Endothelial cell (in vitro differentiated cells): Measurements from ENCODE around the gene MPP7. TPM values are rescaled to one million over a fixed set of nuclear protein-coding genes. Genes with fewer than 3 reads are reported as not detected.

Experiments used
- DNase-seq: peaks from one replicate; pipeline ENCODE4 v3.0.0; 2021; ENCODE audit warnings: low spot score
- H3K27ac Mint-ChIP-seq: one replicate; pipeline ENCODE4 v1.8.0; 2021; ENCODE audit warnings: mixed read lengths, inconsistent platforms; ENCODE audit not compliant: unreplicated experiment
- H3K27me3 Mint-ChIP-seq: one replicate; pipeline ENCODE4 v1.8.0; 2021; ENCODE audit warnings: mild to moderate bottlenecking, moderate library complexity, mixed read lengths, inconsistent platforms; ENCODE audit not compliant: unreplicated experiment
- H3K36me3 Mint-ChIP-seq: one replicate; pipeline ENCODE4 v1.8.0; 2021; ENCODE audit warnings: mild to moderate bottlenecking, low read depth, mixed read lengths, inconsistent platforms; ENCODE audit not compliant: unreplicated experiment
- H3K4me1 Mint-ChIP-seq: one replicate; pipeline ENCODE4 v1.8.0; 2021; ENCODE audit warnings: mild to moderate bottlenecking, mixed read lengths, inconsistent platforms; ENCODE audit not compliant: unreplicated experiment
- H3K4me3 Mint-ChIP-seq: one replicate; pipeline ENCODE4 v1.8.0; 2021; ENCODE audit warnings: mild to moderate bottlenecking, mixed read lengths, inconsistent platforms; ENCODE audit not compliant: unreplicated experiment
- H3K9me3 Mint-ChIP-seq: one replicate; pipeline ENCODE4 v1.8.0; 2021; ENCODE audit warnings: mixed read lengths, inconsistent platforms; ENCODE audit not compliant: unreplicated experiment
- total RNA-seq: library from RNA; stranded (reverse); fragmentation: NEBNext Ultra II Directional; extraction: Animal tissue kit (Norgen Biotek cat#: 25700); gene quantifications from one replicate; pipeline ENCODE4 v1.2.1, GENCODE V29; 2021; ENCODE audit not compliant: unreplicated experiment
- TF ChIP-seq, protein P1 (sequence below): fragments of 200-600 bp; sonication (generic); IDR thresholded peaks from one replicate; pipeline ENCODE4 v1.5.0; 2021; ENCODE audit warnings: antibody characterized with exemption; ENCODE audit not compliant: unreplicated experiment

The MPP7 gene
- total RNA-seq, 1 donor from 2014 or later: 1.4 TPM

DNA sequence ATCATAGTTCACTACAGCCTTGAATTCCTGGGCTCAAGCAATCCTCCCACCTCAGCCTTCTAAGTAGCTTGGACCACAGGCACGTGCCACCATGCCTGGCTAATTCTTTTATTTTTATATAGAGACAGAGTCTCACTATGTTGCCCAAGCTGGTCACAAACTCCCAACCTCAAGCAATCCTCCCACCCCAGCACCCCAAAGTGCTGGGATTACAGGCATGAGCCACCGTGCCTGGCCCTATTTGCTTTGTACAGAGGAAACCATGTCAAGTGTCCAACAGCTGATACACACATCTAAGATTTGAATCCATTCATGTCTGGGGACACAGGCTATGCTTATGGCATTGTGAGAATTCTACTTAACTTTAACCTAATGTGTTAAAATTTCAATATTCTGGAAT, 29.9 kb upstream of the MPP7 start:
- H3K4me1 Mint-ChIP-seq: peaks cover 10% of the 10 kb centered on the region
- H3K4me3 Mint-ChIP-seq: no peak overlapping the region
- no peak for DNase-seq
- no peaks in the 10 kb centered on the region for H3K36me3 Mint-ChIP-seq
- no peaks in the 10 kb centered on the region for H3K9me3 Mint-ChIP-seq
- peaks cover 3% of the 10 kb centered on the region for H3K27me3 Mint-ChIP-seq
- no peak overlapping the region for H3K27ac Mint-ChIP-seq
- TF ChIP-seq, protein P1, sequence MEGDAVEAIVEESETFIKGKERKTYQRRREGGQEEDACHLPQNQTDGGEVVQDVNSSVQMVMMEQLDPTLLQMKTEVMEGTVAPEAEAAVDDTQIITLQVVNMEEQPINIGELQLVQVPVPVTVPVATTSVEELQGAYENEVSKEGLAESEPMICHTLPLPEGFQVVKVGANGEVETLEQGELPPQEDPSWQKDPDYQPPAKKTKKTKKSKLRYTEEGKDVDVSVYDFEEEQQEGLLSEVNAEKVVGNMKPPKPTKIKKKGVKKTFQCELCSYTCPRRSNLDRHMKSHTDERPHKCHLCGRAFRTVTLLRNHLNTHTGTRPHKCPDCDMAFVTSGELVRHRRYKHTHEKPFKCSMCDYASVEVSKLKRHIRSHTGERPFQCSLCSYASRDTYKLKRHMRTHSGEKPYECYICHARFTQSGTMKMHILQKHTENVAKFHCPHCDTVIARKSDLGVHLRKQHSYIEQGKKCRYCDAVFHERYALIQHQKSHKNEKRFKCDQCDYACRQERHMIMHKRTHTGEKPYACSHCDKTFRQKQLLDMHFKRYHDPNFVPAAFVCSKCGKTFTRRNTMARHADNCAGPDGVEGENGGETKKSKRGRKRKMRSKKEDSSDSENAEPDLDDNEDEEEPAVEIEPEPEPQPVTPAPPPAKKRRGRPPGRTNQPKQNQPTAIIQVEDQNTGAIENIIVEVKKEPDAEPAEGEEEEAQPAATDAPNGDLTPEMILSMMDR: no peak

DNA sequence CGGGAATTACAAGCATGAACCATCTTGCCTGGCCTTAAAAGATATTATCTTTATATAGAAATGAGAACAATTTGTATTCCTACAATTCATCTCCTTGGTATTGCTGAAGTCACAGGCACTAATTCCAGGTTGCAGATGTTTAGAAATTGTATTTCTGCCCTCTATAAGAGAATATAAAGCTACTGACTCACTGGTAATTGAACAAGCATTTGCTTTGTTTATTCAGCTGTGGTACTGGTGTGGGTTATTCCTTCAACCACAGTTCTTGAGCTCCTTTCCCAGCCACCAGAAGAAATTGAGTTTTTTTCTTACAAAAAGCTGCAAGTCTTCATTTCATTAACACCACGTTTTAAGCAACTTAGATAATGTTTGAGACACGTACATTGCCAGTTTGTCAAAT, 29.0 kb upstream of the MPP7 start:
- Mint-ChIP-seq H3K36me3 (no peaks in the 10 kb centered on the region), H3K27ac (no peak overlapping the region), H3K9me3 (no peaks in the 10 kb centered on the region), H3K27me3 (peaks cover 3% of the 10 kb centered on the region), H3K4me1 (peaks cover 5% of the 10 kb centered on the region), H3K4me3 (no peak overlapping the region)
- TF ChIP-seq, protein P1: no peak
- no peak for DNase-seq

DNA sequence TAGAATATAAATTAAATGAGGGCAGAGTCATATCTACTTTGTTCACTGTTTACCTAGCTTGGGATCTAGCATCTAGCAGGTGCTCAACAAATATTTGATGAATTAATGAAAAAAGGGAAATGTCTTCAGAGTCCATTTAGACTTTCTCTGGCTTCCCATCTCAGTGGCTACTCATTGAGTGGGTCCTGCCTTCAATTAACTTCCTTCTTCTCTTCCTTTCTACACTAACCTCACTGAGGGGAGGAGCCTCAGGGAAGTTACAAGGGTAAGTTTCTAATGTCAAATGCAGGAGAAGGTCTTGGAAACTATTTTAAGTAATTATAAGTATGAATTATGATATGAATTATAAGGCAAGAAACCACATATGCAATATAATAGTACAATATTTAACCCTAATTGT, 28.2 kb upstream of the MPP7 start:
- TF ChIP-seq, protein P1: no peak
- Mint-ChIP-seq H3K4me1 (peaks cover 2% of the 10 kb centered on the region), H3K27ac (no peak overlapping the region), H3K9me3 (no peaks in the 10 kb centered on the region), H3K4me3 (no peak overlapping the region), H3K27me3 (peaks cover 3% of the 10 kb centered on the region), H3K36me3 (no peaks in the 10 kb centered on the region)
- no peak for DNase-seq

DNA sequence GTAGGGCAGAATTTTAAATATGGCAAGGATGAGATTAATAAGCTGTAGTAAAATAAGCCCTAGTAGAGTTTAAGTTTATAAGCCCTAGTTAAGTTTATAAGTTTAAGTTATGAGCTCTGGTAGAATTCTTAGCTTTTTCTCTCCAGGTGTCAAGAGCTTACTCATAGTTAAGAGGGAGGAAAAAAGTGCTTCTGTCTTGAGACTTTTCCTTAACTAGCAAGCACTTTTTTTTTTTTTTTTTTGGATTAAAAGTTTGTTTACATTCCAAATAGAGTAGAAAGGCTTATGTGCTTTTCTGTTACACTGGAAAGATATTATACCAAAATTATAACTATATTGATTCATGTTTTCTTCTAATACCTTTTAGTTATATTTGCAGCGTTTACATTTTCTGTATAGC, 25.5 kb upstream of the MPP7 start:
- no peak for DNase-seq
- Mint-ChIP-seq H3K27ac (no peak overlapping the region), H3K4me3 (no peak overlapping the region), H3K27me3 (peaks cover 3% of the 10 kb centered on the region), H3K36me3 (no peaks in the 10 kb centered on the region), H3K4me1 (peaks cover 2% of the 10 kb centered on the region), H3K9me3 (no peaks in the 10 kb centered on the region)
- TF ChIP-seq, protein P1: no peak

DNA sequence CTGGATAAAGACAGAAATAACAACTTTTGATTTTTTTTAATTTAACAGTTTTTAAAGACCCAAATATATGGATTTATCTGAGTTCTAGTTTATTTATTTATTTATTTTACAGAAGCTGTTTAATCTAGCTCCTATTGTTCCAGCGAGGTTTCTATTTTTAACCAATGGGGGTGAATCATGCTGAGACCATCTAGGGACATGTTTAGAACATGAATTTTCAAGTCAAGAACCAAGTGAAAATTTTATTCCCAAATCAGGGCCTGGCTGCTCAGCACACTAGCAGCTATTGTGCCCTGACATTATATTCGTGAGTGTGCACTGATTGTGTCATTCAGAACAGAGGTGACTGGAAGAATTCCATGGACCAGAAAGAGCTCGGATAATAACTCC, 24.6 kb upstream of the MPP7 start:
- Mint-ChIP-seq H3K27me3 (peaks cover 3% of the 10 kb centered on the region), H3K36me3 (no peaks in the 10 kb centered on the region), H3K9me3 (no peaks in the 10 kb centered on the region), H3K4me1 (peaks cover 2% of the 10 kb centered on the region), H3K27ac (no peak overlapping the region), H3K4me3 (no peak overlapping the region)
- TF ChIP-seq, protein P1: no peak
- DNase-seq: no peak
